Upper lobe of left lung (tissue), 6 donors: ENCODE data around the gene DYNLT2B. TPM values are rescaled to one million over a fixed set of nuclear protein-coding genes. Genes with fewer than 3 reads are reported as not detected.

Experiments used
- ATAC-seq, 2 donors: fragments of 200-7000 bp; cut with Tn5 transposase; one replicate each; pipeline ENCODE4 v1.9.1; 2022; ENCODE audit warnings: mild to moderate bottlenecking in 2 of 2, moderate library complexity in 2 of 2; ENCODE audit not compliant: low FRiP score in 2 of 2
- DNase-seq, 2 donors: peaks; one replicate each; pipeline ENCODE4 v3.0.0-alpha.2; 2019 to 2020
- H3K27ac ChIP-seq, 4 donors: fragments of 200-600 bp; sonication (generic); one replicate each; pipeline ENCODE4 v1.5.1; 2016 to 2019
- H3K27me3 ChIP-seq, 4 donors: fragments of 200-600 bp; sonication (generic); one replicate each; pipeline ENCODE4 v1.5.1; 2017 to 2019
- H3K36me3 ChIP-seq, 4 donors: fragments of 200-600 bp; sonication (generic); one replicate each; pipeline ENCODE4 v1.5.1; 2016 to 2019
- H3K4me1 ChIP-seq, 4 donors: fragments of 200-600 bp; sonication (generic); one replicate each; pipeline ENCODE4 v1.5.1; 2018 to 2019
- H3K4me3 ChIP-seq, 4 donors: fragments of 200-600 bp; sonication (generic); one replicate each; pipeline ENCODE4 v1.5.1; 2017 to 2019; ENCODE audit warnings: mild to moderate bottlenecking in 2 of 4, moderate library complexity in 1 of 4
- H3K9me3 ChIP-seq, 4 donors: fragments of 200-600 bp; sonication (generic); one replicate each; pipeline ENCODE4 v1.5.1; 2018 to 2019
- CTCF ChIP-seq, 6 experiments: fragments of 450-650 bp in 4 of 6; fragments of 200-600 bp in 2 of 6; sonication (generic) in 2 of 6; IDR thresholded peaks; one replicate each; pipeline ENCODE4 v1.5.1; 2016 to 2019; ENCODE audit warnings: antibody characterized with exemption in 6 of 6
- EP300 ChIP-seq, 4 donors: sonication (generic); formaldehyde crosslinking; IDR thresholded peaks; one replicate each; pipeline ENCODE4 v1.5.1; 2017; ENCODE audit warnings: antibody characterized with exemption in 4 of 4, control low read depth in 2 of 4
- POLR2A ChIP-seq, 4 donors: fragments of 450-650 bp; IDR thresholded peaks; one replicate each; pipeline ENCODE4 v1.5.1; 2016 to 2017; ENCODE audit warnings: antibody characterized with exemption in 4 of 4, mild to moderate bottlenecking in 2 of 4
- POLR2AphosphoS5 ChIP-seq, 2 donors: sonication (generic); formaldehyde crosslinking; IDR thresholded peaks; one replicate each; pipeline ENCODE4 v1.5.1; 2017; ENCODE audit warnings: antibody characterized with exemption in 2 of 2
- WGBS, 2 donors: methylation state at CpG; one replicate each; pipeline ENCODE4 v1.1.5; 2017 to 2018; 5-methylcytosine and 5-hydroxymethylcytosine counted together
- total RNA-seq, 6 donors: library from RNA; depleted of rRNA in 4 of 6; stranded (reverse); fragments of >200 nt in 4 of 6; gene quantifications; one replicate each; pipeline versions ENCODE4 v1.1.0 to v1.2.1, GENCODE V29; 2016 to 2021
- donor health status: DM: no; HTN: no; CAD: no; lungs with moderate emphysema.
- donor health status: DM: no; HTN: yes; CAD: no; lungs with severe emphysema.

DYNLT2B gene
- total RNA-seq, 6 donors from 2014 or later: 2.3 to 10.4 (median 4.4) TPM

GRCh38 chr3:196260784-196261183 lies 57.3 kb downstream of the DYNLT2B start:
- no peak for TF ChIP-seq EP300 (IDR thresholded peaks at IDR 0.05)
- no peak for TF ChIP-seq POLR2AphosphoS5 (IDR thresholded peaks at IDR 0.05)
- TF ChIP-seq CTCF (IDR thresholded peaks at IDR 0.05): no peak
- no peak for TF ChIP-seq POLR2A (IDR thresholded peaks at IDR 0.05)
- no peaks in the 10 kb centered on the region for H3K9me3 ChIP-seq
- H3K27ac ChIP-seq: no peak overlapping the region
- WGBS, 2 donors: 97 to 100% methylated on average over 4 of the region's 4 CpGs
- no peak overlapping the region for H3K4me3 ChIP-seq
- DNase-seq (no peak), ATAC-seq (no peak)
- H3K27me3 ChIP-seq: no peaks in the 10 kb centered on the region
- H3K4me1 ChIP-seq: no peaks in the 10 kb centered on the region
- H3K36me3 ChIP-seq: peaks cover 4 to 67% (median 28%) of the 10 kb centered on the region in 4 donors

GRCh38 chr3:196255776-196256175 lies 62.3 kb downstream of the DYNLT2B start:
- DNase-seq: no peak
- H3K27me3 ChIP-seq: no peaks in the 10 kb centered on the region
- H3K27ac ChIP-seq: no peak overlapping the region
- no peaks in the 10 kb centered on the region for H3K9me3 ChIP-seq
- H3K4me3 ChIP-seq: no peak overlapping the region
- WGBS, 2 donors: 81 to 92% methylated on average over 1 of the region's 1 CpG
- H3K4me1 ChIP-seq: no peaks in the 10 kb centered on the region
- no peak for ATAC-seq
- TF ChIP-seq POLR2A (IDR thresholded peaks at IDR 0.05): no peak
- no peak for TF ChIP-seq EP300 (IDR thresholded peaks at IDR 0.05)
- no peak for TF ChIP-seq CTCF (IDR thresholded peaks at IDR 0.05)
- TF ChIP-seq POLR2AphosphoS5 (IDR thresholded peaks at IDR 0.05): no peak
- peaks cover 7 to 53% (median 21%) of the 10 kb centered on the region in 4 donors for H3K36me3 ChIP-seq

GRCh38 chr3:196254376-196255283 lies 63.4 kb downstream of the DYNLT2B start:
- WGBS, 2 donors: 69 to 80% methylated on average over 5 of the region's 5 CpGs
- H3K4me1 ChIP-seq: no peaks in the 10 kb centered on the region
- DNase-seq: no peak
- no peaks in the 10 kb centered on the region for H3K27me3 ChIP-seq
- no peak overlapping the region for H3K27ac ChIP-seq
- no peak for ATAC-seq
- peaks cover 7 to 48% (median 21%) of the 10 kb centered on the region in 4 donors for H3K36me3 ChIP-seq
- no peaks in the 10 kb centered on the region for H3K9me3 ChIP-seq
- no peak for TF ChIP-seq POLR2A (IDR thresholded peaks at IDR 0.05)
- no peak for TF ChIP-seq EP300 (IDR thresholded peaks at IDR 0.05)
- TF ChIP-seq POLR2AphosphoS5 (IDR thresholded peaks at IDR 0.05): no peak
- no peak for TF ChIP-seq CTCF (IDR thresholded peaks at IDR 0.05)
- H3K4me3 ChIP-seq: no peak overlapping the region

- peaks cover 12 to 47% (median 26%) of the 10 kb centered on the region in 4 donors for H3K36me3 ChIP-seq
- no peak for ATAC-seq
Measured at GRCh38 chr3:196251918-196252317, 66.1 kb downstream of the DYNLT2B start.

More at GRCh38 chr3:196251918-196252317, 66.1 kb downstream of the DYNLT2B start:
- Histone ChIP-seq H3K9me3 (no peaks in the 10 kb centered on the region), H3K4me3 (no peak overlapping the region), H3K27me3 (no peaks in the 10 kb centered on the region), H3K27ac (no peak overlapping the region), H3K4me1 (no peaks in the 10 kb centered on the region)
- WGBS, 2 donors: 90 to 98% methylated on average over 16 of the region's 16 CpGs
- no peak for TF ChIP-seq EP300 (IDR thresholded peaks at IDR 0.05)
- TF ChIP-seq POLR2AphosphoS5 (IDR thresholded peaks at IDR 0.05): no peak
- TF ChIP-seq CTCF (IDR thresholded peaks at IDR 0.05): no peak
- no peak for TF ChIP-seq POLR2A (IDR thresholded peaks at IDR 0.05)
- DNase-seq: peak in 1 of 2 donors; percentile 63
